ENCODE measurements around the gene AGAP5.

Gene AGAP5

GRCh38 chr10:73625004-73625883 is 72.7 kb downstream of the AGAP5 start:
- peak; percentile 18 for DNase-seq
